Upper lobe of right lung (tissue), 1 donor: ENCODE data around the gene PLCE1. TPM values are rescaled to one million over a fixed set of nuclear protein-coding genes. Genes with fewer than 3 reads are reported as not detected.
A peak's percentile ranks its signal among the peaks of the same experiment; 100 is the strongest.

Experiments used
- ATAC-seq: fragments of 200-7000 bp; cut with Tn5 transposase; one replicate; pipeline ENCODE4 v1.9.1; 2020; ENCODE audit warnings: mild to moderate bottlenecking, moderate library complexity
- DNase-seq: peaks from one replicate; pipeline ENCODE4 v3.0.0-alpha.2; 2020
- H3K27ac ChIP-seq: fragments of 200-600 bp; one replicate; pipeline ENCODE4 v1.8.0; 2022
- H3K27me3 ChIP-seq: fragments of 200-600 bp; one replicate; pipeline ENCODE4 v1.8.0; 2022; ENCODE audit warnings: mild to moderate bottlenecking
- H3K36me3 ChIP-seq: fragments of 200-600 bp; one replicate; pipeline ENCODE4 v1.8.0; 2022
- H3K4me1 ChIP-seq: fragments of 200-600 bp; one replicate; pipeline ENCODE4 v1.8.0; 2022
- H3K4me3 ChIP-seq: fragments of 200-600 bp; one replicate; pipeline ENCODE4 v1.8.0; 2022; ENCODE audit warnings: mild to moderate bottlenecking
- H3K9me3 ChIP-seq: fragments of 200-600 bp; one replicate; pipeline ENCODE4 v1.8.0; 2022
- CTCF ChIP-seq: fragments of 200-600 bp; IDR thresholded peaks from one replicate; pipeline ENCODE4 v1.8.0; 2022; ENCODE audit warnings: antibody characterized with exemption
- intact Hi-C: fragments of 100-400 bp; cut with DNase I; formaldehyde crosslinking; loops from one replicate; pipeline ENCODE4 v1.11.0; 2022
- total RNA-seq: library from RNA; stranded (reverse); fragmentation: NEBNext Ultra II Directional; extraction: Animal tissue kit (Norgen Biotek cat#: 25700); gene quantifications from one replicate; pipeline ENCODE4 v1.2.1, GENCODE V29; 2021
- donor health status: DM: no; HTN: yes; CAD: no; lungs with severe emphysema.

Gene PLCE1
- total RNA-seq, 1 donor from 2014 or later: 14.3 TPM

- Histone ChIP-seq H3K27me3 (no peaks in the 10 kb centered on the region), H3K4me1 (peaks cover 11% of the 10 kb centered on the region), H3K9me3 (no peaks in the 10 kb centered on the region), H3K4me3 (no peak overlapping the region), H3K27ac (no peak overlapping the region), H3K36me3 (no peaks in the 10 kb centered on the region)
- intact Hi-C loops: no loop called here
- no peak for TF ChIP-seq CTCF
- DNase-seq: no peak
- ATAC-seq: no peak
These were observed 11.3 kb downstream of the PLCE1 start for GRCh38 chr10:94005050-94005449.

GRCh38 chr10:94006591-94007550 lies 13.1 kb downstream of the PLCE1 start:
- H3K36me3 ChIP-seq: no peaks in the 10 kb centered on the region
- H3K9me3 ChIP-seq: no peaks in the 10 kb centered on the region
- intact Hi-C loops: no loop called here
- no peak for TF ChIP-seq CTCF
- H3K27me3 ChIP-seq: no peaks in the 10 kb centered on the region
- peak overlapping the region; percentile 30 for H3K27ac ChIP-seq
- peaks cover 11% of the 10 kb centered on the region for H3K4me1 ChIP-seq
- ATAC-seq (peak; percentile 95), DNase-seq (no peak)
- H3K4me3 ChIP-seq: no peak overlapping the region

- TF ChIP-seq CTCF: no peak
- no peak overlapping the region for H3K27ac ChIP-seq
- DNase-seq: no peak
- no peak overlapping the region for H3K4me3 ChIP-seq
- ATAC-seq: no peak
- H3K4me1 ChIP-seq: peaks cover 11% of the 10 kb centered on the region
- H3K27me3 ChIP-seq: no peaks in the 10 kb centered on the region
- H3K9me3 ChIP-seq: no peaks in the 10 kb centered on the region
- intact Hi-C loops: no loop called here
- H3K36me3 ChIP-seq: no peaks in the 10 kb centered on the region
These were observed 14.8 kb downstream of the PLCE1 start for GRCh38 chr10:94008526-94008925.

GRCh38 chr10:94010116-94010515 lies 16.4 kb downstream of the PLCE1 start:
- intact Hi-C loops: no loop called here
- H3K27me3 ChIP-seq: no peaks in the 10 kb centered on the region
- H3K4me1 ChIP-seq: peaks cover 11% of the 10 kb centered on the region
- TF ChIP-seq CTCF: no peak
- ATAC-seq: no peak
- no peak for DNase-seq
- H3K36me3 ChIP-seq: no peaks in the 10 kb centered on the region
- no peaks in the 10 kb centered on the region for H3K9me3 ChIP-seq
- H3K27ac ChIP-seq: no peak overlapping the region
- no peak overlapping the region for H3K4me3 ChIP-seq

- no peak overlapping the region for H3K27ac ChIP-seq
- no peaks in the 10 kb centered on the region for H3K36me3 ChIP-seq
- no peak overlapping the region for H3K4me3 ChIP-seq
- TF ChIP-seq CTCF: no peak
- ATAC-seq (no peak), DNase-seq (no peak)
- intact Hi-C loops: no loop called here
- peaks cover 11% of the 10 kb centered on the region for H3K4me1 ChIP-seq
- H3K9me3 ChIP-seq: no peaks in the 10 kb centered on the region
- H3K27me3 ChIP-seq: no peaks in the 10 kb centered on the region
These were observed 17.2 kb downstream of the PLCE1 start for GRCh38 chr10:94010886-94011285.
